Astrocyte (in vitro differentiated cells and primary cell): ENCODE measurements around the gene SELENOW.

Experiments used
- CTCF ChIP-seq: IDR thresholded peaks from 2 replicates; pipeline ENCODE4 v1.5.1; 2011; ENCODE audit warnings: low read depth, mild to moderate bottlenecking, inconsistent platforms, low read length, moderate library complexity; ENCODE audit not compliant: insufficient read depth
- EZH2 ChIP-seq: IDR thresholded peaks from 2 replicates; pipeline ENCODE4 v1.6.1; 2012; ENCODE audit warnings: mild to moderate bottlenecking, low read length, inconsistent platforms; ENCODE audit not compliant: insufficient read depth

DNA sequence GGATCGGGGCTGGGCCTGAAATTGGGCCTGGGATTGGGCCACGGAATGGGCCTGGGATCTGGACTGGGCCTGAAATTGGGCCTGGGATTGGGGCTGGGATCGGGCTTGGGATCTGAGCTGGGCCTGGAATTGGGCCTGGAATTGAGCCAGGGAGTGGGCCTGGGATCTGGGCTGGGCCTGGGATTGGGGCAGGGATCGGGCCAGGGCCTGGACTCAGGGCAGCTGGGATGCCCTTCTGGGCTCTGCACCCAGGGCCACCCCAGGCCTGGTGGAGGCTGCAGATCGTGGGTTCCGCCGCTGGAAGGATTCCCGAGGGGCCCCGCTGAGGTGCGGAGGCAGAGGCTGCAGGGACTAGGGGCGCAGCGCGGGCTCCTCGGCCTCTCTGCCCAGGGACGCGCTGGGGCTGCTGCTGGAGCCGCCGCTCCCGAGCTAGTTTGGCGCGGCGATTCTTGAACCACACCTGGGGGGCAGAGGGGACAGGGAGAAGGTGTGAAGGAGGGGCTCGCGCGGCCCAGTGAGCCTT is 24.1 kb downstream of the SELENOW start:
- TF ChIP-seq CTCF (no peak), EZH2 (no peak)
